ENCODE results near the gene NRXN3. TPM values are rescaled to one million over a fixed set of nuclear protein-coding genes. Genes with fewer than 3 reads are reported as not detected.

NRXN3 gene
- total RNA-seq, 1 donor = under 0.01 TPM

DNA sequence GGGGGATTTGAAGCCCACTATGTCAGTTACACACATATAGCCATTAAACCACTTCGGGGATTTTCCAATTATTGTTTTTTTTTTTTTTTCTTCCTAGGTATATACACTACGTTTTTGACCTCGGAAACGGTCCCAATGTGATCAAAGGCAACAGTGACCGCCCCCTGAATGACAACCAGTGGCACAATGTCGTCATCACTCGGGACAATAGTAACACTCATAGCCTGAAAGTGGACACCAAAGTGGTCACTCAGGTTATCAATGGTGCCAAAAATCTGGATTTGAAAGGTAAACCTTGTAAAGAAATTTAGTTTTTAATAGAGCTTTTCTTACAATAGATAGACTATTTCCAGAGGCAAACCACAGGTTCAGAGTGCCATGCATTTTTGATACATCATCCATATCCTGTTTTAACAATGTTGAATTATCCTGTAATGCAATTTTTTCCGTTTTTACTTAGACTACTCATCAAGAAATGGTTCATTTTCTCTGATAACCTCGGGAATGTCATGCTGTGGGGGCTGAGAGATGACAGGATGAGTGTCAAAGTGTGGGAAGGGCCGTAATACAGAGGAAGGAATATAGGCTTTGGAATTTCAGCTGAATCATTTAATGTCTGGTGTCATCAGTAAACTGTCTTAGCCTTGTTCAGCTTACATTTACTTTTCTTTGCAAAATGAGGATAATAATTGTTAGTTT is 797.1 kb downstream of the NRXN3 start:
- no peaks in the 10 kb centered on the region for H3K4me1 ChIP-seq (ENCODE audit: insufficient read depth, low read length)
- H3K27me3 ChIP-seq (ENCODE audit: insufficient read depth, low read length) = no peaks in the 10 kb centered on the region
- no peaks in the 10 kb centered on the region for H3K9me3 ChIP-seq (ENCODE audit: low read depth, low read length)
- no peak overlapping the region for H3K4me3 ChIP-seq (ENCODE audit: low read length)

DNA sequence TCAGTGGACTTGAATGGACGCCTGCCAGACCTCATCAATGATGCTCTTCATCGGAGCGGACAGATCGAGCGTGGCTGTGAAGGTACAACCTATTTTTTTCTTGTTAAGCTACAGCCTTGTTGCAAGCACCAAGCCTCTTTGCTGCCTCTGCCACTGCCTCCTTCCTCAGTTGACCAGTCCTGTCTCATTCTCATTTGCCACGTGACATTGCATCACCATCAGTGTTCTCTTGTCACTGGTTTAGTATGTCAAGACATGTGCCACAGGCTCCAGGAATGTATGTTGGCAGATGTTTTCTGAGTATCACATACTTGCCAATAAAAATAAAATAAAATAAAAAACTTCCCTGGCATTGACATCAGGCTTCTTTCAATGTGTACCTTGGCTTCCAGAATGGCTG is 798.1 kb downstream of the NRXN3 start:
- Histone ChIP-seq H3K4me1 (ENCODE audit: insufficient read depth, low read length) (no peaks in the 10 kb centered on the region), H3K27me3 (ENCODE audit: insufficient read depth, low read length) (no peaks in the 10 kb centered on the region), H3K4me3 (ENCODE audit: low read length) (no peak overlapping the region), H3K9me3 (ENCODE audit: low read depth, low read length) (no peaks in the 10 kb centered on the region)

DNA sequence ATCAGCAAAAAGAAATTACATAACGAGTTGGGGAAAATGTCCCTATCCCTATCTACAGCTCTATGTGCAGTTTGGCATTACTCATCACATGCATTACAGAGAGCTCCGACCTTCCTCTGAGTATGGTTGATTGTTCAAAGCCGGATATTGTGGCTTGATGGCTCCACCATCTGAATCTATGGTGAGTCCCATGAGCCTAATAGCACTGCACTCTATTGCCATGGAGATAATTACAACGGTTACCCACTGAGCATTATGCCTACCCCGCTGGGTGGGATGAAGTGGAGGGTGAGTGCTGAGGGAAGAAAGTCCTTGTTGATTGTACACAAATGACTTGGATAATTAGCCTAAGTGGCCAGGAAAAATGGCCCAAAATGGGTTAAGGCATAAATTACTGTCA is 800.5 kb downstream of the NRXN3 start:
- no peaks in the 10 kb centered on the region for H3K9me3 ChIP-seq (ENCODE audit: low read depth, low read length)
- H3K27me3 ChIP-seq (ENCODE audit: insufficient read depth, low read length) = no peaks in the 10 kb centered on the region
- H3K4me1 ChIP-seq (ENCODE audit: insufficient read depth, low read length) = no peaks in the 10 kb centered on the region
- H3K4me3 ChIP-seq (ENCODE audit: low read length) = no peak overlapping the region

GRCh38 chr14:78972440-78972839 is 802.3 kb downstream of the NRXN3 start:
- H3K4me1 ChIP-seq (ENCODE audit: insufficient read depth, low read length) = no peaks in the 10 kb centered on the region
- no peaks in the 10 kb centered on the region for H3K9me3 ChIP-seq (ENCODE audit: low read depth, low read length)
- no peaks in the 10 kb centered on the region for H3K27me3 ChIP-seq (ENCODE audit: insufficient read depth, low read length)
- no peak overlapping the region for H3K4me3 ChIP-seq (ENCODE audit: low read length)

- H3K4me1 ChIP-seq (ENCODE audit: insufficient read depth, low read length) = no peaks in the 10 kb centered on the region
- H3K4me3 ChIP-seq (ENCODE audit: low read length) = no peak overlapping the region
- no peaks in the 10 kb centered on the region for H3K9me3 ChIP-seq (ENCODE audit: low read depth, low read length)
- no peaks in the 10 kb centered on the region for H3K27me3 ChIP-seq (ENCODE audit: insufficient read depth, low read length)
Observed at GRCh38 chr14:78974691-78975090, 804.5 kb downstream of the NRXN3 start.

DNA sequence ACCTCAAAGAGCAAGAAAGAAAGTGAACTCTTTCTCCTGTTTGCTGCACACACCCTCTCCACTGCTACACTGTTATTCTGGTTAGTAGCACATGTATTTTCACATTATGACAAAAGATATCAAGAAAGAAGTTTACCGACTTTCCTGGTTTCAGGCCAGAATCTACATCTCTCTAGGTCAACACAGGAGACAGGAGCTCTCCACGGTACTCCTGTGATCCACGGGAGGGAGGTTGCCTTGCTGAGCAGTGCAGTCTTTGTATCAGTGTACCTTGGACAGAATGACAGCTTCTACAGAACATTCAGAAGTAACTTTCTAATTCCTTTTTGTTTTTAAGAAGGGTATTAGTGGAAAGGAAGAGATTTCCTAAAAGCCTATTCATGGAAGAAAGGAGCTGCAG is 805.6 kb downstream of the NRXN3 start:
- no peaks in the 10 kb centered on the region for H3K4me1 ChIP-seq (ENCODE audit: insufficient read depth, low read length)
- H3K27me3 ChIP-seq (ENCODE audit: insufficient read depth, low read length) = no peaks in the 10 kb centered on the region
- no peaks in the 10 kb centered on the region for H3K9me3 ChIP-seq (ENCODE audit: low read depth, low read length)
- H3K4me3 ChIP-seq (ENCODE audit: low read length) = no peak overlapping the region

- Histone ChIP-seq H3K27me3 (ENCODE audit: insufficient read depth, low read length) (no peaks in the 10 kb centered on the region), H3K4me1 (ENCODE audit: insufficient read depth, low read length) (no peaks in the 10 kb centered on the region), H3K9me3 (ENCODE audit: low read depth, low read length) (no peaks in the 10 kb centered on the region), H3K4me3 (ENCODE audit: low read length) (no peak overlapping the region)
Observed at GRCh38 chr14:78978896-78979295, 808.7 kb downstream of the NRXN3 start.

DNA sequence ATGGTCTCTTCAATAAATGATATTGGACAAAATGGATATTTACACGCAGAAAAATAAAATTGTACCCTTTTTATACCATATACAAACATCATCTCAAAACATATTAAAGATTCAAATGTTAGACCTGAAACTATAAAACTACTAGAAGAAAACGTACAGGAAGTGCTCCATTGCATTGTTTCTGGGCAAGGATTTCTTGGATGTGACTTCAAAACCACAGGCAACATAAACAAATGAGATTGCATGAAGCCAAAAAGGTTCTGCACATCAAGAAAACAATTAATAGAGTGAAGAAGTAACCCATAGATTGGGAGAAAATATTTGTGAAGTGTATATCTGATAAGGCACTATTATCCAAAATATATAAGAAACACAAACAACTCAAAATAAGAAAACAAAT is 812.4 kb downstream of the NRXN3 start:
- Histone ChIP-seq H3K9me3 (ENCODE audit: low read depth, low read length) (no peaks in the 10 kb centered on the region), H3K4me3 (ENCODE audit: low read length) (no peak overlapping the region), H3K27me3 (ENCODE audit: insufficient read depth, low read length) (no peaks in the 10 kb centered on the region), H3K4me1 (ENCODE audit: insufficient read depth, low read length) (no peaks in the 10 kb centered on the region)

DNA sequence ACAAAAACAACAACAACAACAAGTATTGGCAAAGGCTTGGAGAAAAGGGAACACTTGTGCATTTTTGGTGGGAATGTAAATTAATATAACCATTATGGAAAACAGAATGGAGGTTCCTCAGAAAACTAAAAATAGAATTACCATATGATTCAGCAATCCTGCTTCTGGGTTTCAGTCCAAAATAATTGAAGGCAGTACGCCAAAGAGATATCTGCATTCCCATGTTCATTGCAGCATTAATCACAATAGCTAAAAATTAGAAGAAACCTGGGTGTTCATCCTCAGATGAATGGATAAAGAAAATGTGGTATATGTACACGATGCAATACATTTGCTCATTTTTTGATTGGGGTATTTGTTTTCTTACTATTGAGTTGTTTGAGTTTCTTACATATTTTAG is 813.0 kb downstream of the NRXN3 start:
- Histone ChIP-seq H3K9me3 (ENCODE audit: low read depth, low read length) (no peaks in the 10 kb centered on the region), H3K27me3 (ENCODE audit: insufficient read depth, low read length) (no peaks in the 10 kb centered on the region), H3K4me3 (ENCODE audit: low read length) (no peak overlapping the region), H3K4me1 (ENCODE audit: insufficient read depth, low read length) (no peaks in the 10 kb centered on the region)

DNA sequence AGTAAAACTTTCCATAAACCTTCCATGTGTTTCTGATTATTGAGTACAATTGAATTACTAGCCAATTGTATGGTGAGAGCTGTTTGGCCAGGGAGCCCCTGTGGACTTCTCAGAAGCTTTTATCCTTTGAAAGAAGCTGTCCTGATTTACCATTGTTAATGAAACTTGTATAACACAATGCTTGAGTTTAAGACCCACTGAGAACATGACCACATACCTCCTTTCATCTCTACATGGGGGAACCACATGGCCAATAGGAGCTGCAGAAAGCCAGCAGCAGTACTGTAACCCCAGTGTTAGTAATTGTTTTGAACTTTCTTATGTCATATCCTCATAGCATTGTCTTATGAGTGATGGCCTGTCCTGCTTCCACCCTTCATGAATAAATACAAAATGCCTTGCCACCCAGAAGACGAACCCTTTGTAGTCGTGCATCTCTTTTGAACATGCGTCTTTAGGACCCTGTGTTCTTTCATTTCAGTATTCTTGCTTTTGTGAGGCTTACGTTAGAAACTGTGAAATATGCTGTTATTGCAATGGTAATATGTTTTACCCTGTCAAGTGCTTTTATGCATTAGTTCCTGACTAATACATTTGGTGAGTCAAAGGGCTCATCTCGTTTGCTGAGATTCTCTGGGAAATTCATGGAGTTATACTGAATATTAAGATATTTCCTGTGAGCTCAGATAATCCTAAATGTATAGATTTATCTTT is 815.7 kb downstream of the NRXN3 start:
- no peaks in the 10 kb centered on the region for H3K4me1 ChIP-seq (ENCODE audit: insufficient read depth, low read length)
- no peaks in the 10 kb centered on the region for H3K9me3 ChIP-seq (ENCODE audit: low read depth, low read length)
- H3K4me3 ChIP-seq (ENCODE audit: low read length) = no peak overlapping the region
- H3K27me3 ChIP-seq (ENCODE audit: insufficient read depth, low read length) = no peaks in the 10 kb centered on the region

DNA sequence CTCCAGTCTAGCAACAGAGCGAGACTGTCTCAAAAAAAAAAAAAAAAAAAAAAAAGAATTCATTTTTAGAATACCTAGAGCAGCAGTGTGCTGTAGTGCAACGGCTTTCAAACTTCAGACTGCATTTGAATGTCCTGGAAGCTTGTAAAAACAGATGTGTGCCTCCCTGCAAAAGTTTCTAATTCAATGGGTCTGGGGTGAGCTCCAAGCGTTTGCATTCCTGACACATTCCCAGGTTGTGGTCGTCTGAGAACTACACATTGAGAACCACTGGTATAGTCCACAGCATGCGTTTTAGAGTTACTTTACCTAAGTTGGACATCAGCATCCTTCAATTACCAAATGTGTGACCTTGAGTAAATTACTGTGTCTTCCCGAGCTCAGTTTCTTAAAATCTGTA is 816.8 kb downstream of the NRXN3 start:
- no peaks in the 10 kb centered on the region for H3K9me3 ChIP-seq (ENCODE audit: low read depth, low read length)

DNA sequence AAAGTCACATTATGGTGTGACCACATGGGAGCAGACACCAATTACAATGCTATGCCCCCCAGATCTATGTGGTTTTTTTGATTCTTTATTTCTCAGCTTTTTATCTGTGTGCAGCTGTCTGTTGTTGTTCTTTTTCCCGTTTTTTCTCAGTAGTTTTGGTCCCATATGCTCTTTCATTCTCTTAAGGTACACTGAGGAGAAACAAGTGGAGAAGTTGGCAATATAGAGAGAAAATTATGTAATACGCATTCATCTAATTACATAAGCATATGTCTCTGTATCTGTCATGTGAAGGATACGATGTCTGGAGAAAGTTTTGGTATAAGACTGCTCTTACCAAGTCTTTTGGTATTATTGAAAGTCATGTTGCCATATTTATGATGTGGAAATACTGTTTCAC is 819.0 kb downstream of the NRXN3 start:
- Histone ChIP-seq H3K4me1 (ENCODE audit: insufficient read depth, low read length) (no peaks in the 10 kb centered on the region), H3K4me3 (ENCODE audit: low read length) (no peak overlapping the region), H3K27me3 (ENCODE audit: insufficient read depth, low read length) (no peaks in the 10 kb centered on the region), H3K9me3 (ENCODE audit: low read depth, low read length) (no peaks in the 10 kb centered on the region)

More for the DNA sequence above, 816.8 kb downstream of the NRXN3 start:
- H3K4me1 ChIP-seq (ENCODE audit: insufficient read depth, low read length) = no peaks in the 10 kb centered on the region
- no peak overlapping the region for H3K4me3 ChIP-seq (ENCODE audit: low read length)
- H3K27me3 ChIP-seq (ENCODE audit: insufficient read depth, low read length) = no peaks in the 10 kb centered on the region

DNA sequence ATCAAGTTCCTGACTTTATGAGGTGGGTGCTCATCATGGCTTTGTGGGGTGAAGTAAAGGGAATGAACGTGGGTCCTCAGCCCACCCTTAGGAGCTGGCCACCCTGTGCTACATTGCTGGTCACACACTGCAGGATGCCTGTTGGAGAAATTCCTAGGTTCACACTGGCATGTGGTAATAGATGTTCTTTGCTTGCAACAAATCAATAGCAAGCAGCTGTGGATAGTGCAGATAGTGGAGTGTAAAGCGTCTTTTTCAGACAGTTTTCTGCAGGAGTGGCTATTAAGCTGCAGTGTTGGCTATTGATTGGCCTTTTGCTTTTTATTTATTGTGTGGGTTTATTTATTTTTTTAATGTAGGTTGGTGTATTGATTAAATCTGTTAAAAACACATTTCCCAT is 822.7 kb downstream of the NRXN3 start:
- Histone ChIP-seq H3K27me3 (ENCODE audit: insufficient read depth, low read length) (no peaks in the 10 kb centered on the region), H3K4me1 (ENCODE audit: insufficient read depth, low read length) (no peaks in the 10 kb centered on the region), H3K4me3 (ENCODE audit: low read length) (no peak overlapping the region), H3K9me3 (ENCODE audit: low read depth, low read length) (no peaks in the 10 kb centered on the region)

DNA sequence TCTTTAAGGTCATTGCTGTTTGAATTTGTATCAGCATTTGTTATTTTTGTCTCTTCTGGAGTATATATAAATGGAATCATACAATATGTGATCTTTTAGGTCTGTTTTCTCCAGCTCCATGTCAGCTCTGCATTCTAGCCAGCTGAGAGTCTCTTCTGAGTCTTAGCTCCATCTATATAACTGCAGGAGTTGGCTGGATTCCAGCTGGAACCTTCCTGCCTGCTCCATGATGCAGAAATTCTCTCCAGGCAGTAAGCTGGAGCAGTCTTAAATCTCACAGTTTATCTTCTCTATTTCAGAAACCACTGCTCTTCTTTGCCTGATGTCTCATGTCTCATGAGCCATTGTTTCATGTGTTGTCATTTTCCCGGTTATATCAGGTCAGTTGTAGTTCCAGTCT is 827.6 kb downstream of the NRXN3 start:
- Histone ChIP-seq H3K4me3 (ENCODE audit: low read length) (no peak overlapping the region), H3K9me3 (ENCODE audit: low read depth, low read length) (no peaks in the 10 kb centered on the region), H3K4me1 (ENCODE audit: insufficient read depth, low read length) (no peaks in the 10 kb centered on the region), H3K27me3 (ENCODE audit: insufficient read depth, low read length) (no peaks in the 10 kb centered on the region)

- H3K27me3 ChIP-seq (ENCODE audit: insufficient read depth, low read length) = no peaks in the 10 kb centered on the region
- H3K4me1 ChIP-seq (ENCODE audit: insufficient read depth, low read length) = no peaks in the 10 kb centered on the region
- no peaks in the 10 kb centered on the region for H3K9me3 ChIP-seq (ENCODE audit: low read depth, low read length)
- no peak overlapping the region for H3K4me3 ChIP-seq (ENCODE audit: low read length)
Observed at GRCh38 chr14:79009286-79009685, 839.1 kb downstream of the NRXN3 start.
